GM12892 (cell line): ENCODE results near the gene CARM1.

Experiments
- POLR2A ChIP-seq: IDR thresholded peaks from 2 replicates; pipeline ENCODE4 v1.6.1; 2011; ENCODE audit warnings: low read depth, low read length, control low read depth
- TAF1 ChIP-seq: IDR thresholded peaks from 2 replicates; pipeline ENCODE4 v1.6.1; 2011; ENCODE audit warnings: low read depth, mild to moderate bottlenecking, control low read depth, low read length, borderline replicate concordance

- TF ChIP-seq POLR2A: no peak
- TF ChIP-seq TAF1: no peak
Measured at GRCh38 chr19:10832939-10833296, 38.4 kb upstream of the CARM1 start.
